CD14-positive monocyte (primary cell): ENCODE results near the gene HAUS7. TPM values are rescaled to one million over a fixed set of nuclear protein-coding genes. Genes with fewer than 3 reads are reported as not detected.

ENCODE experiments used
- DNase-seq, 3 donors: peaks; one replicate each; pipeline ENCODE4 v3.0.0-alpha.2; 2011 to 2022
- H2AFZ ChIP-seq: 2 replicates; pipeline ENCODE4 v1.6.0; 2012; ENCODE audit warnings: mild to moderate bottlenecking, low read depth, low read length, inconsistent platforms; ENCODE audit not compliant: insufficient read depth, poor library complexity, severe bottlenecking
- H3K27ac ChIP-seq, 2 donors: 1 replicate in 1 of 2; 2 replicates in 1 of 2; pipeline ENCODE4 v1.5.1; 2012 to 2013; ENCODE audit warnings: low read length in 2 of 2, control low read depth in 1 of 2, inconsistent platforms in 1 of 2, low read depth in 1 of 2, mild to moderate bottlenecking in 1 of 2
- H3K27me3 ChIP-seq, 2 donors: one replicate each; pipeline versions ENCODE4 v1.6.0 to v1.6.1; 2011 to 2013; ENCODE audit warnings: low read length in 2 of 2; ENCODE audit not compliant: control insufficient read depth in 2 of 2, insufficient read depth in 2 of 2
- H3K36me3 ChIP-seq, 2 donors: replicated peaks in 1 of 2; 1 replicate in 1 of 2; 2 replicates in 1 of 2; pipeline versions ENCODE4 v1.5.1 to v1.6.1; 2012 to 2013; ENCODE audit warnings: low read length in 2 of 2, control low read depth in 1 of 2, inconsistent platforms in 1 of 2, mild to moderate bottlenecking in 1 of 2; ENCODE audit not compliant: insufficient read depth in 2 of 2, control insufficient read depth in 1 of 2
- H3K4me1 ChIP-seq, 2 donors: 1 replicate in 1 of 2; 2 replicates in 1 of 2; pipeline versions ENCODE4 v1.5.1 to v1.6.1; 2012 to 2013; ENCODE audit warnings: low read length in 2 of 2, control low read depth in 1 of 2, inconsistent platforms in 1 of 2, mild to moderate bottlenecking in 1 of 2, moderate library complexity in 1 of 2; ENCODE audit not compliant: insufficient read depth in 2 of 2, control insufficient read depth in 1 of 2
- H3K4me2 ChIP-seq: replicated peaks from 2 replicates; pipeline ENCODE3; 2012; ENCODE audit warnings: low read length, moderate library complexity, mild to moderate bottlenecking; ENCODE audit not compliant: poor library complexity, severe bottlenecking; ENCODE audit errors: extremely low read depth
- H3K4me3 ChIP-seq, 3 experiments: fragments of 200-600 bp in 1 of 3; sonication (generic) in 1 of 3; replicated peaks in 1 of 3; 1 replicate in 2 of 3; 2 replicates in 1 of 3; pipeline ENCODE4 v1.5.1; 2011 to 2013; ENCODE audit warnings: low read length in 3 of 3, mild to moderate bottlenecking in 3 of 3, control low read depth in 2 of 3, low read depth in 2 of 3, inconsistent platforms in 1 of 3, moderate library complexity in 1 of 3
- H3K79me2 ChIP-seq: 2 replicates; pipeline ENCODE4 v1.6.0; 2012; ENCODE audit warnings: mild to moderate bottlenecking, control low read depth, inconsistent platforms, low read length, moderate library complexity; ENCODE audit not compliant: insufficient read depth
- H3K9ac ChIP-seq: 2 replicates; pipeline ENCODE4 v1.6.0; 2017; ENCODE audit warnings: low read length, mild to moderate bottlenecking; ENCODE audit not compliant: insufficient read depth, poor library complexity, severe bottlenecking
- H3K9me3 ChIP-seq, 2 donors: replicated peaks in 1 of 2; 1 replicate in 1 of 2; 2 replicates in 1 of 2; pipeline versions ENCODE4 v1.5.1 to v1.6.1; 2012 to 2013; ENCODE audit warnings: low read length in 2 of 2, control low read depth in 1 of 2; ENCODE audit not compliant: control insufficient read depth in 1 of 2, insufficient read depth in 1 of 2
- H4K20me1 ChIP-seq: 2 replicates; pipeline ENCODE4 v1.6.0; 2012; ENCODE audit warnings: mild to moderate bottlenecking, low read length, control low read depth, moderate library complexity; ENCODE audit not compliant: insufficient read depth
- H3K27ac Mint-ChIP-seq, 7 donors: one replicate each; pipeline ENCODE4 v1.8.0; 2020; ENCODE audit warnings: mild to moderate bottlenecking in 7 of 7, mixed read lengths in 7 of 7, moderate library complexity in 6 of 7, inconsistent platforms in 2 of 7
- H3K27me3 Mint-ChIP-seq, 3 donors: one replicate each; pipeline ENCODE4 v1.8.0; 2021 to 2022; ENCODE audit warnings: low read depth in 3 of 3, mild to moderate bottlenecking in 3 of 3, mixed read lengths in 3 of 3, moderate library complexity in 3 of 3, inconsistent platforms in 1 of 3
- H3K36me3 Mint-ChIP-seq, 2 donors: one replicate each; pipeline ENCODE4 v1.8.0; 2020; ENCODE audit warnings: mixed read lengths in 2 of 2, inconsistent platforms in 1 of 2, mild to moderate bottlenecking in 1 of 2
- H3K4me1 Mint-ChIP-seq: one replicate; pipeline ENCODE4 v1.8.0; 2020; ENCODE audit warnings: mild to moderate bottlenecking, mixed read lengths
- H3K4me3 Mint-ChIP-seq, 2 donors: one replicate each; pipeline ENCODE4 v1.8.0; 2020; ENCODE audit warnings: mild to moderate bottlenecking in 2 of 2, mixed read lengths in 2 of 2, moderate library complexity in 1 of 2
- H3K9me3 Mint-ChIP-seq, 7 donors: one replicate each; pipeline ENCODE4 v1.8.0; 2020 to 2022; ENCODE audit warnings: mixed read lengths in 7 of 7, mild to moderate bottlenecking in 6 of 7, moderate library complexity in 6 of 7, inconsistent platforms in 2 of 7
- CTCF ChIP-seq: fragments of 200-600 bp; IDR thresholded peaks from one replicate; pipeline ENCODE4 v1.8.0; 2022; ENCODE audit warnings: antibody characterized with exemption, mild to moderate bottlenecking
- WGBS: methylation state at CpG from one replicate; pipeline ENCODE4 v1.1.5; 2013; ENCODE audit warnings: missing lambda C conversion rate; ENCODE audit not compliant: insufficient coverage; 5-methylcytosine and 5-hydroxymethylcytosine counted together
- intact Hi-C, 2 donors: fragments of 100-400 bp; cut with micrococcal nuclease; formaldehyde crosslinking; loops; one replicate each; pipeline versions ENCODE4 v1.15.0 to v1.15.1; 2023
- polyA plus RNA-seq, 3 donors: library from polyadenylated mRNA; depleted of rRNA in 1 of 3; unstranded in 2 of 3; stranded (reverse) in 1 of 3; fragments of 300-500 nt in 2 of 3; fragments of >200 nt in 1 of 3; fragmentation: Illumina TruSeq in 2 of 3; gene quantifications; 1 replicate in 2 of 3; 2 replicates in 1 of 3; pipeline ENCODE4 v1.2.3, GENCODE V29; 2012 to 2021

HAUS7 gene
- polyA plus RNA-seq, 3 donors: 23.8 to 37.5 (median 26.7) TPM

GRCh38 chrX:153477364-153477857 lies 7.0 kb upstream of the HAUS7 start:
- peaks cover 6 to 7% of the 10 kb centered on the region in 2 donors for H3K4me1 ChIP-seq
- Mint-ChIP-seq H3K9me3 (peaks cover 0 to 2% (median 0%) of the 10 kb centered on the region in 7 donors), H3K27me3 (peaks cover 10 to 26% (median 24%) of the 10 kb centered on the region in 3 donors), H3K36me3 (no peaks in the 10 kb centered on the region), H3K4me3 (no peak overlapping the region), H3K27ac (no peak overlapping the region), H3K4me1 (peaks cover 3% of the 10 kb centered on the region)
- no peaks in the 10 kb centered on the region for H4K20me1 ChIP-seq
- no peak overlapping the region for H3K4me3 ChIP-seq
- H2AFZ ChIP-seq: no peak overlapping the region
- H3K27ac ChIP-seq: no peak overlapping the region
- no peak for TF ChIP-seq CTCF
- peaks cover 0 to 8% of the 10 kb centered on the region in 2 donors for H3K27me3 ChIP-seq
- intact Hi-C loops: loop anchor here in 1 of 2 donors (10.0 kb wide), 1 partner anchor 523 kb away; no protein-coding TSS in a partner anchor
- no peaks in the 10 kb centered on the region for H3K79me2 ChIP-seq
- WGBS: 89% methylated on average over 6 of the region's 11 CpGs
- H3K36me3 ChIP-seq: no peaks in the 10 kb centered on the region
- no peak for DNase-seq
- H3K9ac ChIP-seq: no peak overlapping the region
- no peak overlapping the region for H3K4me2 ChIP-seq
- no peaks in the 10 kb centered on the region for H3K9me3 ChIP-seq

DNA sequence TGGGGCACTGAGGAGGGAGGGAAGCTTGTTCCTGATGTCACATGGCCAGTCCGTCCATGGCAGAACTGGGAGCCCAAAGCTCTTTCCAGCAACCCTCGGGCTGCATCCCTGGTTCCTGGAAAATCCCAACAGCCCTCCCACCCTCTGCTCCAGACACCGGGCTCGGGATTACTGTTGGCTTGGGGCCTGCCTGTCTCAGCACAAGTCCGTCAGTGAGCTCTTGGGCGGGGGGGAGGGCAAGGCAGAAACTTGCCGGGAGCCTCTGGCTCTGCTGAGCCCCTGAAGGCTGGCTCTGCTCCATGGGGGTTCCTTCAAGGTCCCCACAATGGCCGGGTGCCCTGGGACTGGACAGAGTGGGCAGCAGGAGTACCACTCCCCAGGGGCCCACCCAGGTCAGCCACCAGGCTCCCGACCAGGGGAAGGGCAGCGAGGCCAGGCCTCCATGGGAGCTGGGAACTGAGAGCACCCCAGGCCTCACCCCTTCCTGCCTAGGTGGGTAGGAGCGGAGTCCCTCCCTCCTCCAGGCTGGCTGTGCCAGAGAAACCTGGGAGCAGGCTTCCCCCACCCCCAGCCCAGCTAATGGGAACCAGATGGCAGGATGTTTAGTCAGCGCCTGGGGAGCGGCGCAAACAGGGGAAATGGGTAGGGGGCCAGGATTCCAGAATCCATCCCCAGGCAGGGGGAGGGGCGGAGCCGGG lies 6.4 kb upstream of the HAUS7 start:
- H3K36me3 ChIP-seq: no peaks in the 10 kb centered on the region
- no peak overlapping the region for H3K4me2 ChIP-seq
- Mint-ChIP-seq H3K4me1 (peaks cover 3% of the 10 kb centered on the region), H3K9me3 (peaks cover 0 to 2% (median 0%) of the 10 kb centered on the region in 7 donors), H3K36me3 (no peaks in the 10 kb centered on the region), H3K27me3 (peaks cover 10 to 25% (median 24%) of the 10 kb centered on the region in 3 donors), H3K4me3 (no peak overlapping the region), H3K27ac (no peak overlapping the region)
- H3K4me3 ChIP-seq: no peak overlapping the region
- no peak for TF ChIP-seq CTCF
- no peak for DNase-seq
- no peak overlapping the region for H2AFZ ChIP-seq
- peaks cover 6 to 7% of the 10 kb centered on the region in 2 donors for H3K4me1 ChIP-seq
- H3K27me3 ChIP-seq: peaks cover 0 to 8% of the 10 kb centered on the region in 2 donors
- H3K79me2 ChIP-seq: no peaks in the 10 kb centered on the region
- 90% methylated on average over 6 of the region's 16 CpGs for WGBS
- intact Hi-C loops: loop anchor here in 1 of 2 donors (10.0 kb wide), 1 partner anchor 522 kb away; no protein-coding TSS in a partner anchor
- H4K20me1 ChIP-seq: no peaks in the 10 kb centered on the region
- no peak overlapping the region for H3K9ac ChIP-seq
- no peak overlapping the region for H3K27ac ChIP-seq
- H3K9me3 ChIP-seq: no peaks in the 10 kb centered on the region
